Caco-2 (cell line): ENCODE results near the gene PARD3. TPM values are rescaled to one million over a fixed set of nuclear protein-coding genes. Genes with fewer than 3 reads are reported as not detected.

Source experiments
- BruUV-seq: library from RNA; stranded (reverse); fragments of 400-500 nt; replicated peaks from 2 replicates; lab custom pipeline; 2021; lab: Mats Ljungman, UMichigan
- CTCF ChIA-PET: fragments of 300-600 bp; sonication (Branson Sonifier 250); formaldehyde crosslinking; loops from one replicate; lab custom pipeline; 2022; ENCODE audit warnings: antibody characterized with exemption; lab: Charles Lee
- POLR2A ChIA-PET: fragments of 300-600 bp; sonication (Branson Sonifier 250); formaldehyde crosslinking; loops from one replicate; lab custom pipeline; 2022; ENCODE audit warnings: antibody characterized with exemption; lab: Charles Lee
- DNase-seq, 2 experiments: peaks; one replicate each; pipeline versions ENCODE4 v3.0.0 to v3.0.0-alpha.2; 2020 to 2022
- H3K27me3 ChIP-seq: replicated peaks from 2 replicates; pipeline ENCODE4 v1.6.0; 2011; ENCODE audit warnings: low read length; ENCODE audit not compliant: control insufficient read depth, insufficient read depth
- H3K36me3 ChIP-seq: 2 replicates; pipeline ENCODE4 v1.5.1; 2011; ENCODE audit warnings: low read length; ENCODE audit not compliant: control insufficient read depth, insufficient read depth
- H3K4me1 ChIP-seq: fragments of 250-450 bp; sonication (Bioruptor Pico); 2 replicates; pipeline ENCODE4 v1.5.1; 2020; ENCODE audit warnings: mild to moderate bottlenecking
- H3K4me3 ChIP-seq: 2 replicates; pipeline ENCODE4 v1.5.1; 2011; ENCODE audit warnings: low read depth, mild to moderate bottlenecking, control low read depth, low read length
- H3K9me3 ChIP-seq: fragments of 250-450 bp; sonication (Bioruptor Pico); 2 replicates; pipeline ENCODE4 v1.5.1; 2020; ENCODE audit warnings: mild to moderate bottlenecking, moderate library complexity
- H3K27ac Mint-ChIP-seq: one replicate; pipeline ENCODE4 v1.8.0; 2022; ENCODE audit warnings: mixed read lengths; ENCODE audit not compliant: unreplicated experiment
- H3K27me3 Mint-ChIP-seq: one replicate; pipeline ENCODE4 v1.8.0; 2022; ENCODE audit warnings: mixed read lengths; ENCODE audit not compliant: insufficient read depth, unreplicated experiment
- H3K36me3 Mint-ChIP-seq: one replicate; pipeline ENCODE4 v1.8.0; 2022; ENCODE audit warnings: mild to moderate bottlenecking, mixed read lengths; ENCODE audit not compliant: insufficient read depth, unreplicated experiment
- H3K4me1 Mint-ChIP-seq: one replicate; pipeline ENCODE4 v1.8.0; 2022; ENCODE audit warnings: low read depth, mixed read lengths; ENCODE audit not compliant: unreplicated experiment
- H3K4me3 Mint-ChIP-seq: one replicate; pipeline ENCODE4 v1.8.0; 2022; ENCODE audit warnings: mild to moderate bottlenecking, moderate library complexity, mixed read lengths; ENCODE audit not compliant: unreplicated experiment
- H3K9me3 Mint-ChIP-seq: one replicate; pipeline ENCODE4 v1.8.0; 2022; ENCODE audit warnings: mixed read lengths; ENCODE audit not compliant: unreplicated experiment
- intact Hi-C: fragments of 100-400 bp; cut with micrococcal nuclease; formaldehyde crosslinking; loops from one replicate; pipeline ENCODE4 v1.10.0; 2022; ENCODE audit not compliant: unreplicated experiment
- total RNA-seq: library from RNA; stranded (reverse); gene quantifications from 2 replicates; pipeline ENCODE4 v1.2.3, GENCODE V29; 2022
- TF ChIP-seq, protein P1 (sequence below), 2 experiments: fragments of 200-600 bp in 1 of 2; IDR thresholded peaks; 1 replicate in 1 of 2; 2 replicates in 1 of 2; pipeline versions ENCODE4 v1.5.1 to v1.8.0; 2011 to 2022; ENCODE audit warnings: antibody characterized with exemption in 1 of 2, control low read depth in 1 of 2, inconsistent platforms in 1 of 2, low read depth in 1 of 2, low read length in 1 of 2, mild to moderate bottlenecking in 1 of 2, moderate library complexity in 1 of 2; ENCODE audit not compliant: insufficient read depth in 1 of 2, severe bottlenecking in 1 of 2, unreplicated experiment in 1 of 2

PARD3 gene
- total RNA-seq, 1 experiment from 2014 or later: 80.7 TPM

DNA sequence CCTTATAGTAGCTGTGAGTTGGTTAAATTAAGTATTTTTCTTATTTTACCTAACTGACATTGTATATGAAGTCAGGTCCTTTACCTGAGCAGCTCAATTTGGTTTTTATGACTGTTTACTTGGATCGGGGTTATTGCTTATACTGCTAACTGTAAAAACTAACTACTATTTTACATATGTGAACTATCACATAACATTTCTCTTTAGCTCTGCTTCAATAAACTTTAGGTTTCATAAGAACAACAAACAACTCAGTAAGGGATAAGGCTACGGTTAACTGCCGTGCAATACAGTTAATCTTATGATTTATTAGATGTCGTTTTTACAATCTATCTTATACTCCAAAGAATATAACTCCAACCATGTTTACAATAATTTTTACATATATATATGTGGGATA is 480.2 kb downstream of the PARD3 start:
- intact Hi-C loops: no loop called here
- POLR2A ChIA-PET: no interaction called here
- no peak overlapping the region for H3K4me3 Mint-ChIP-seq
- no peak overlapping the region for H3K27ac Mint-ChIP-seq
- CTCF ChIA-PET: interaction anchor here (0.7 kb wide), 1 partner anchor 189 kb away, joined by 3 read pairs; no protein-coding TSS in a partner anchor
- no peaks in the 10 kb centered on the region for H3K4me1 Mint-ChIP-seq
- no peaks in the 10 kb centered on the region for H3K9me3 ChIP-seq
- no peak overlapping the region for H3K4me3 ChIP-seq
- no peaks in the 10 kb centered on the region for H3K36me3 ChIP-seq
- TF ChIP-seq, protein P1, sequence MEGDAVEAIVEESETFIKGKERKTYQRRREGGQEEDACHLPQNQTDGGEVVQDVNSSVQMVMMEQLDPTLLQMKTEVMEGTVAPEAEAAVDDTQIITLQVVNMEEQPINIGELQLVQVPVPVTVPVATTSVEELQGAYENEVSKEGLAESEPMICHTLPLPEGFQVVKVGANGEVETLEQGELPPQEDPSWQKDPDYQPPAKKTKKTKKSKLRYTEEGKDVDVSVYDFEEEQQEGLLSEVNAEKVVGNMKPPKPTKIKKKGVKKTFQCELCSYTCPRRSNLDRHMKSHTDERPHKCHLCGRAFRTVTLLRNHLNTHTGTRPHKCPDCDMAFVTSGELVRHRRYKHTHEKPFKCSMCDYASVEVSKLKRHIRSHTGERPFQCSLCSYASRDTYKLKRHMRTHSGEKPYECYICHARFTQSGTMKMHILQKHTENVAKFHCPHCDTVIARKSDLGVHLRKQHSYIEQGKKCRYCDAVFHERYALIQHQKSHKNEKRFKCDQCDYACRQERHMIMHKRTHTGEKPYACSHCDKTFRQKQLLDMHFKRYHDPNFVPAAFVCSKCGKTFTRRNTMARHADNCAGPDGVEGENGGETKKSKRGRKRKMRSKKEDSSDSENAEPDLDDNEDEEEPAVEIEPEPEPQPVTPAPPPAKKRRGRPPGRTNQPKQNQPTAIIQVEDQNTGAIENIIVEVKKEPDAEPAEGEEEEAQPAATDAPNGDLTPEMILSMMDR (IDR thresholded peaks at IDR 0.05; ENCODE audit: insufficient read depth in 1 of 2, low read depth in 1 of 2, low read length in 1 of 2, severe bottlenecking in 1 of 2, unreplicated experiment in 1 of 2): no peak
- no peaks in the 10 kb centered on the region for H3K27me3 ChIP-seq
- H3K27me3 Mint-ChIP-seq: no peaks in the 10 kb centered on the region
- H3K36me3 Mint-ChIP-seq: no peaks in the 10 kb centered on the region
- no peaks in the 10 kb centered on the region for H3K9me3 Mint-ChIP-seq
- DNase-seq: no peak
- no peaks in the 10 kb centered on the region for H3K4me1 ChIP-seq
- BruUV-seq: no TSS peak

DNA sequence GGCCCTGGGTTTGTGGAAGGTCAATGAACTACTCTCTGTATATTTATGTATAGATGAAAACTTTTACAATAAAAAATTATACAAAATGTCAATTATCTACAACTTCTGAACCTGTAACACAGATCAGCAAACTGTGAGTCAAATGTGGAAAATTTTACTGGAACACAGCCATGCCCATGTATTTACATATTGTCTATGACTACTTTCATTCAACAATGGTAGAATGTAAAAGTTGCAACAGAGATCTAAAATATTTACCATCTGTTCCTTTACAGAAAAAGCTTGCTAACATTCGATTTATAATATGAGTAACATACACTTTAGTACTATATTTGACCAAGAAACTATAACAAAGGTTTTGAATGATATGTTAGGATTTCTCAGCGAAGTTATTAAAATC is 481.6 kb downstream of the PARD3 start:
- POLR2A ChIA-PET: no interaction called here
- CTCF ChIA-PET: no interaction called here

DNA sequence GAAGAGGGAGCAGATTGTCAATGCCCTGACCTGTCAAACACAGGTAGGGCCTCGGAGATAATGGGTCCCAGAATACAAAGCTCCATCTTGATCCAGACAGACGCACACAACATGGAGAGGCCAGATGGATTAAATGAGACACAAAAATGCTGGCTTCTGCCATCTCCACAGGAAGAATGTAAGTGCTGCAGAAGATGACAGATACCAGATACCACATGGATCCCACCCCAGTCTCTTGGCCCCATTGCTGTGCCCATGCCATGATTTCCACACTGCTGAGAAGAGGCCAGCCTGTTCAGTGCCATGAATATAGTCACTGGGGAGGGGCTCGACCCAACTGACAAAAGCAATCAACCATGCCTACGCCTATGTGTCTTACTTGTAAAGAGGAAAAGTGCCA is 487.9 kb downstream of the PARD3 start:
- intact Hi-C loops: no loop called here
- Mint-ChIP-seq H3K27me3 (no peaks in the 10 kb centered on the region), H3K27ac (no peak overlapping the region), H3K9me3 (no peaks in the 10 kb centered on the region), H3K4me1 (no peaks in the 10 kb centered on the region), H3K4me3 (no peak overlapping the region), H3K36me3 (peaks cover 13% of the 10 kb centered on the region)
- Histone ChIP-seq H3K4me3 (no peak overlapping the region), H3K27me3 (no peaks in the 10 kb centered on the region), H3K9me3 (no peaks in the 10 kb centered on the region), H3K4me1 (no peaks in the 10 kb centered on the region), H3K36me3 (no peaks in the 10 kb centered on the region; the same call in 1 of the 2 replicates)
- no peak for DNase-seq
- ChIA-PET POLR2A (no interaction called here), CTCF (no interaction called here)
- TF ChIP-seq, protein P1 (IDR thresholded peaks at IDR 0.05; ENCODE audit: insufficient read depth in 1 of 2, low read depth in 1 of 2, low read length in 1 of 2, severe bottlenecking in 1 of 2, unreplicated experiment in 1 of 2): no peak
- no TSS peak for BruUV-seq

More for the DNA sequence above, 481.6 kb downstream of the PARD3 start:
- no peaks in the 10 kb centered on the region for H3K27me3 Mint-ChIP-seq
- no peaks in the 10 kb centered on the region for H3K9me3 Mint-ChIP-seq
- Histone ChIP-seq H3K36me3 (no peaks in the 10 kb centered on the region; the same call in 1 of the 2 replicates), H3K9me3 (no peaks in the 10 kb centered on the region), H3K4me1 (no peaks in the 10 kb centered on the region), H3K27me3 (no peaks in the 10 kb centered on the region), H3K4me3 (no peak overlapping the region)
- no peaks in the 10 kb centered on the region for H3K4me1 Mint-ChIP-seq
- no peak for DNase-seq
- H3K4me3 Mint-ChIP-seq: no peak overlapping the region
- BruUV-seq: no TSS peak
- H3K36me3 Mint-ChIP-seq: no peaks in the 10 kb centered on the region
- TF ChIP-seq, protein P1 (IDR thresholded peaks at IDR 0.05; ENCODE audit: insufficient read depth in 1 of 2, low read depth in 1 of 2, low read length in 1 of 2, severe bottlenecking in 1 of 2, unreplicated experiment in 1 of 2): no peak
- intact Hi-C loops: no loop called here
- H3K27ac Mint-ChIP-seq: no peak overlapping the region
